HepG2 (cell line): Measurements from ENCODE around the gene CDK13. TPM values are rescaled to one million over a fixed set of nuclear protein-coding genes. Genes with fewer than 3 reads are reported as not detected.

Experiments
- ATAD3A ChIP-seq: sonication (generic); formaldehyde crosslinking; IDR thresholded peaks from 2 replicates; pipeline ENCODE4 v1.4.0; 2020; ENCODE audit warnings: missing genetic modification reagents
- ATF1 ChIP-seq: IDR thresholded peaks from 2 replicates; pipeline ENCODE4 v1.6.1; 2016; ENCODE audit warnings: mild to moderate bottlenecking, control low read depth
- DPF2 ChIP-seq: sonication (generic); formaldehyde crosslinking; IDR thresholded peaks from 2 replicates; pipeline ENCODE4 v1.4.0; 2020; ENCODE audit warnings: mild to moderate bottlenecking, low read depth, missing genetic modification reagents, borderline replicate concordance
- FUBP1 ChIP-seq: sonication (generic); formaldehyde crosslinking; IDR thresholded peaks from 2 replicates; pipeline ENCODE4 v1.5.1; 2020; ENCODE audit warnings: missing genetic modification reagents, mild to moderate bottlenecking, borderline replicate concordance
- GMEB2 ChIP-seq: IDR thresholded peaks from 2 replicates; pipeline ENCODE4 v1.6.1; 2016; ENCODE audit warnings: missing biosample characterization, missing genetic modification reagents, low read depth
- HNF1B ChIP-seq: sonication (generic); formaldehyde crosslinking; IDR thresholded peaks from 2 replicates; pipeline ENCODE4 v1.5.1; 2020; ENCODE audit warnings: mild to moderate bottlenecking, moderate library complexity, missing genetic modification reagents
- KAT8 ChIP-seq: IDR thresholded peaks from 2 replicates; pipeline ENCODE4 v1.6.1; 2016; ENCODE audit warnings: missing genetic modification reagents, missing compliant biosample characterization
- PCBP2 ChIP-seq: fragments of 200-400 bp; formaldehyde crosslinking; optimal IDR thresholded peaks from 2 replicates; pipeline ENCODE3; 2018; ENCODE audit warnings: low read length, low read depth; ENCODE audit not compliant: poor library complexity, severe bottlenecking
- POGZ ChIP-seq: sonication (generic); formaldehyde crosslinking; IDR thresholded peaks from 2 replicates; pipeline ENCODE4 v1.4.0; 2020; ENCODE audit warnings: mild to moderate bottlenecking, missing genetic modification reagents
- REPIN1 ChIP-seq: sonication (generic); formaldehyde crosslinking; IDR thresholded peaks from 2 replicates; pipeline ENCODE4 v1.8.0; 2022; ENCODE audit warnings: missing genetic modification reagents, low read depth, mild to moderate bottlenecking, borderline replicate concordance
- RFXAP ChIP-seq: sonication (generic); formaldehyde crosslinking; IDR thresholded peaks from 2 replicates; pipeline ENCODE4 v1.4.0; 2020; ENCODE audit warnings: missing genetic modification reagents, borderline replicate concordance
- SP2 ChIP-seq: sonication (generic); formaldehyde crosslinking; IDR thresholded peaks from 2 replicates; pipeline ENCODE4 v1.5.1; 2020; ENCODE audit warnings: mild to moderate bottlenecking, missing genetic modification reagents
- ZMYM4 ChIP-seq: sonication (generic); formaldehyde crosslinking; IDR thresholded peaks from 2 replicates; pipeline ENCODE4 v1.8.1; 2023; ENCODE audit warnings: mild to moderate bottlenecking, missing genetic modification reagents
- ZNF205 ChIP-seq: IDR thresholded peaks from 2 replicates; pipeline ENCODE4 v1.6.1; 2018; ENCODE audit warnings: missing biosample characterization, missing genetic modification reagents
- ZNF543 ChIP-seq: sonication (generic); formaldehyde crosslinking; IDR thresholded peaks from 2 replicates; pipeline ENCODE4 v1.4.0; 2020; ENCODE audit warnings: mild to moderate bottlenecking, missing genetic modification reagents
- ZNF563 ChIP-seq: sonication (generic); formaldehyde crosslinking; IDR thresholded peaks from 2 replicates; pipeline ENCODE4 v1.8.0; 2022; ENCODE audit warnings: mild to moderate bottlenecking, moderate library complexity, missing genetic modification reagents
- ZNF737 ChIP-seq: sonication (generic); formaldehyde crosslinking; IDR thresholded peaks from 2 replicates; pipeline ENCODE4 v1.5.0; 2020; ENCODE audit warnings: missing genetic modification reagents, mild to moderate bottlenecking, borderline replicate concordance
- ZNF761 ChIP-seq: sonication (generic); formaldehyde crosslinking; conservative IDR thresholded peaks from 2 replicates; pipeline ENCODE4 v1.4.0; 2020; ENCODE audit warnings: mild to moderate bottlenecking, missing genetic modification reagents
- polyA plus RNA-seq, 8 experiments: library from polyadenylated mRNA; depleted of rRNA in 3 of 8; stranded (reverse) in 7 of 8; unstranded in 1 of 8; fragments of >200 nt; fragmentation: Illumina TruSeq in 4 of 8; extraction: Trizol in 4 of 8; gene quantifications; 2 replicates each; pipeline versions ENCODE4 v1.2.1 to v1.2.3, GENCODE V29; 2011 to 2016; ENCODE audit warnings: low read depth in 4 of 8, missing spikeins in 1 of 8, mixed read lengths in 1 of 8; ENCODE audit not compliant: insufficient read depth in 1 of 8
- total RNA-seq, 5 experiments: library from RNA; depleted of rRNA; stranded (reverse); fragments of >200 nt; fragmentation: Illumina TruSeq; extraction: Trizol; gene quantifications; 2 replicates each; pipeline ENCODE4 v1.2.3, GENCODE V29; 2016; ENCODE audit warnings: low read depth in 1 of 5
- TF ChIP-seq, protein P1 (sequence below): sonication (generic); formaldehyde crosslinking; IDR thresholded peaks from 2 replicates; pipeline ENCODE4 v1.5.0; 2020; ENCODE audit warnings: mild to moderate bottlenecking, missing genetic modification reagents

The CDK13 gene
- total and polyA plus RNA-seq, 2 of the 13 experiments (the other 11 are each of a cell fraction or from before 2014, with no cell fraction given), result 21.0 to 40.9 TPM

- TF ChIP-seq, protein P1, sequence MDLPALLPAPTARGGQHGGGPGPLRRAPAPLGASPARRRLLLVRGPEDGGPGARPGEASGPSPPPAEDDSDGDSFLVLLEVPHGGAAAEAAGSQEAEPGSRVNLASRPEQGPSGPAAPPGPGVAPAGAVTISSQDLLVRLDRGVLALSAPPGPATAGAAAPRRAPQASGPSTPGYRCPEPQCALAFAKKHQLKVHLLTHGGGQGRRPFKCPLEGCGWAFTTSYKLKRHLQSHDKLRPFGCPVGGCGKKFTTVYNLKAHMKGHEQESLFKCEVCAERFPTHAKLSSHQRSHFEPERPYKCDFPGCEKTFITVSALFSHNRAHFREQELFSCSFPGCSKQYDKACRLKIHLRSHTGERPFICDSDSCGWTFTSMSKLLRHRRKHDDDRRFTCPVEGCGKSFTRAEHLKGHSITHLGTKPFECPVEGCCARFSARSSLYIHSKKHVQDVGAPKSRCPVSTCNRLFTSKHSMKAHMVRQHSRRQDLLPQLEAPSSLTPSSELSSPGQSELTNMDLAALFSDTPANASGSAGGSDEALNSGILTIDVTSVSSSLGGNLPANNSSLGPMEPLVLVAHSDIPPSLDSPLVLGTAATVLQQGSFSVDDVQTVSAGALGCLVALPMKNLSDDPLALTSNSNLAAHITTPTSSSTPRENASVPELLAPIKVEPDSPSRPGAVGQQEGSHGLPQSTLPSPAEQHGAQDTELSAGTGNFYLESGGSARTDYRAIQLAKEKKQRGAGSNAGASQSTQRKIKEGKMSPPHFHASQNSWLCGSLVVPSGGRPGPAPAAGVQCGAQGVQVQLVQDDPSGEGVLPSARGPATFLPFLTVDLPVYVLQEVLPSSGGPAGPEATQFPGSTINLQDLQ (CRISPR knock-in tag), result 0 out of 2 replicates have a peak, but pooled peaks have one; percentile 27
- peak; percentile 62; the same call in 1 of the 2 replicates for TF ChIP-seq ZNF543 (CRISPR knock-in tag)
- TF ChIP-seq POGZ, result peak; percentile 31; the same call in 1 of the 2 replicates
- no peak for TF ChIP-seq ATAD3A (CRISPR knock-in tag)
- no peak for TF ChIP-seq KAT8
- peak; percentile 53; the same call in 1 of the 2 replicates for TF ChIP-seq ZNF563 (CRISPR knock-in tag)
- TF ChIP-seq ZNF737 (CRISPR knock-in tag), result peak; percentile 78; the same call in 1 of the 2 replicates
- 0 out of 2 replicates have a peak, but pooled peaks have one; percentile 30 for TF ChIP-seq REPIN1 (CRISPR knock-in tag)
- TF ChIP-seq ZNF205 (CRISPR knock-in tag), result 0 out of 2 replicates have a peak, but pooled peaks have one; percentile 14
- peak; percentile 55 for TF ChIP-seq SP2
- TF ChIP-seq ZMYM4 (CRISPR knock-in tag), result peak; percentile 59; the same call in 1 of the 2 replicates
- peak; percentile 54; the same call in 1 of the 2 replicates for TF ChIP-seq RFXAP (CRISPR knock-in tag)
- TF ChIP-seq ATF1 (CRISPR knock-in tag), result no peak
- TF ChIP-seq ZNF761, result no peak
- TF ChIP-seq FUBP1 (CRISPR knock-in tag), result no peak
- TF ChIP-seq GMEB2 (CRISPR knock-in tag), result no peak
- no peak for TF ChIP-seq PCBP2
- 0 out of 2 replicates have a peak, but pooled peaks have one; percentile 48 for TF ChIP-seq HNF1B
- TF ChIP-seq DPF2 (CRISPR knock-in tag), result no peak
Observed at GRCh38 chr7:39951226-39952194, 1.5 kb downstream of the CDK13 start (continued).
